Measurements from ENCODE around the gene LGR6.
"Not testable (repeated sequence)": the region's sequence is repeated elsewhere in the genome, so short reads cannot be mapped to it uniquely, and the experiment has no call there.

The LGR6 gene

GRCh38 chr1:202159534-202160371 lies 33.8 kb upstream of the LGR6 start:
- peak; percentile 76 for DNase-seq

GRCh38 chr1:202160377-202160940 lies 33.1 kb upstream of the LGR6 start, which contains the start of gene PTPN7:
TSS of gene PTPN7 (minus strand) at chr1:202160602. CDS start at chr1:202159402, 1,200 bp downstream.
- peak; percentile 89 for DNase-seq

- no peak for DNase-seq
Measured at GRCh38 chr1:202161151-202162046, 32.2 kb upstream of the LGR6 start.

GRCh38 chr1:202162047-202162417 lies 31.6 kb upstream of the LGR6 start:
- DNase-seq = peak; percentile 64

GRCh38 chr1:202162418-202163280 lies 30.9 kb upstream of the LGR6 start:
- no peak for DNase-seq

GRCh38 chr1:202163281-202164270 lies 30.0 kb upstream of the LGR6 start:
- DNase-seq = no peak

GRCh38 chr1:202164271-202165037 lies 29.1 kb upstream of the LGR6 start:
- DNase-seq = peak; percentile 71

GRCh38 chr1:202165267-202165941 lies 28.2 kb upstream of the LGR6 start:
- DNase-seq = peak; percentile 58

- DNase-seq = no peak
Measured at GRCh38 chr1:202165942-202166843, 27.4 kb upstream of the LGR6 start.

GRCh38 chr1:202167054-202167453 lies 26.5 kb upstream of the LGR6 start:
- DNase-seq = not testable (repeated sequence)

GRCh38 chr1:202167708-202168415 lies 25.7 kb upstream of the LGR6 start:
- DNase-seq = no peak

GRCh38 chr1:202168861-202169260 lies 24.7 kb upstream of the LGR6 start:
- no peak for DNase-seq

- DNase-seq = no peak
Measured at GRCh38 chr1:202170726-202171125, 22.9 kb upstream of the LGR6 start.

GRCh38 chr1:202171292-202172014 lies 22.1 kb upstream of the LGR6 start:
- DNase-seq = no peak

- no peak for DNase-seq
Measured at GRCh38 chr1:202172015-202172355, 21.6 kb upstream of the LGR6 start.

GRCh38 chr1:202173993-202174392 lies 19.6 kb upstream of the LGR6 start:
- no peak for DNase-seq
